Sciatic nerve (tissue), 2 donors: ENCODE measurements around the gene ARHGEF16. TPM values are rescaled to one million over a fixed set of nuclear protein-coding genes. Genes with fewer than 3 reads are reported as not detected.
A peak's percentile ranks its signal among the peaks of the same experiment; 100 is the strongest.

Source experiments
- ATAC-seq: fragments of 200-7000 bp; cut with Tn5 transposase; one replicate; pipeline ENCODE4 v1.9.1; 2020; ENCODE audit warnings: mild to moderate bottlenecking, moderate library complexity
- DNase-seq: peaks from one replicate; pipeline ENCODE4 v3.0.0-alpha.2; 2020; ENCODE audit warnings: low spot score
- intact Hi-C: fragments of 100-400 bp; cut with DNase I; formaldehyde crosslinking; loops from one replicate; pipeline ENCODE4 v1.14.2; 2022
- total RNA-seq: library from RNA; stranded (reverse); fragmentation: NEBNext Ultra II Directional; extraction: Animal tissue kit (Norgen Biotek cat#: 25700); gene quantifications from one replicate; pipeline ENCODE4 v1.2.1, GENCODE V29; 2021
- donor health status: DM: no; HTN: no; CAD: no.
- donor health status: DM: no; HTN: no; CAD: no.

The ARHGEF16 gene
- total RNA-seq, 1 donor from 2014 or later: 20.6 TPM

DNA sequence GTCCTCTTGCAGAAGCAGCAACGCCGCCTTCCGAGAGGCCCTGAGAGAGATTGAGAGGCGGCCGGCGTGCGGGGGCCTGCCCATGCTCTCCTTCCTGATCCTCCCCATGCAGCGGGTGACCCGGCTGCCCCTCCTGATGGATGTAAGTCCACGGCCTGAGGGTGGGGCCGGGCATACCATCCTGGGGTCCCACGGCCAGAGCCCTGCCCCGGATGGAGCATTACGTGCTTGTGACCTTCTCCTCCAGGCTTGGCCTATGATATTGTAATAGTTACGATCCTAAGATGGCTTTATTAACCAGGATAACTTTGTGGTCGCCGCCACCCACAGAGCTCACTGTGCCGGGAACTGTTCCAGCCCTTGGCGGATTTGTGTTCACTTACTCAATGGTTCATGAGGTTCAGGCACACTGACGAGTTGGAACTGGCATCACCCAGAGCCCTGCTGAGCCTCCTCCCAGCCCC lies 18.9 kb downstream of the ARHGEF16 start:
- peak; percentile 52 for ATAC-seq
- DNase-seq: no peak
- intact Hi-C loops: no loop called here

DNA sequence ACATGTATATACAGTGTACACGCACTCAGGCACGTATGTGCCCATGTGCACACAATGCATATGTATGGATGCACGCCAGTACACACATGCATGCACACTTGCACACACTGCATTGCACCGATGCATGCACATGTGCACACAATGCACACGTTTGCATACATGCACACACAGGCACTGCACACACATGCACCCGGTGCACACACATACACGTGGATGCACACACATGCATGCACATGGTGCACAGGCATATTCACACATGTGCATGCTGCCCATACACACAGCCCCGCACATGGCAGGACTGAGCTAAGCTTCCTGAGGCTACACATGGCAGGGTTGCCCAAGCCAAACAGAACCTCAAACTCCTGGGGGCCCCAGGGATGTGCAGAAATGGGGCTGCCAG lies 19.6 kb downstream of the ARHGEF16 start:
- intact Hi-C loops: no loop called here
- ATAC-seq (no peak), DNase-seq (no peak)

GRCh38 chr1:3474421-3474820 lies 20.0 kb downstream of the ARHGEF16 start:
- intact Hi-C loops: no loop called here

DNA sequence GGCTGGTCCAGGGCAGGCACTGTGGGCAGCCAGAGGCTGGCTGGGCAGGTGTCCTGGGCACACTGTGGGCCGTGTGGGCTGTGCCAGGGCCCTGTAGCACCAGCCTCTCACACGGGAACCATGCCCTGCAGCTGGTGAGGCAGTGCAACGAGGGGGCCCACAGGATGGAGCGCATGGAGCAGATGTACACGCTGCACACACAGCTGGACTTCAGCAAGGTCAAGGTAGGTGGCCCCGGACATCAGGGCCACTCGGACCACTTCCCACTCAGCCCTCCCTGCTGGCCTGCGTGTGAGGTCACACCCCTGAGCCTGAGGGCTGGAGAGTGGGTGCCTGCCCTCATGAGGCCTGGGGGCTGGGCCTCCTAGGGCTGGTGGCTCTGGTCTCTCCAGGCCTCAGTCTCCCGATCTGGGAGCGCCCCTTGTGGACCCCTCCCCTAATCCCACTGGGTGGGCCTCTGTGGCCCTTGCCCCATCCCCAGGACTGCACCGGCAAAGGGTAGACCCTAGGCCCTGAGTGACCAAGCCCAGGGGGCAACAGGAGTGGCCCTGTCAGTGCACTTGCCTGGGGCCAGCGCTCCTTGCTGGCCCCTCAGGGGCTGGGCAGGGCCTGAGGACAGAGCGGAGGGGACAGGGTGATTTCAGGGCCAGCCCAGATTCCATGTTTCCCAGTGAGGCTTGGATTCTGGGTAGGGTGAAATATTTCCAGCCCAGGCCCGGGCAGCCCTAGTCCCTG lies 21.5 kb downstream of the ARHGEF16 start:
- no peak for ATAC-seq

More at GRCh38 chr1:3474421-3474820, 20.0 kb downstream of the ARHGEF16 start:
- ATAC-seq (no peak), DNase-seq (no peak)

GRCh38 chr1:3476666-3477065 lies 22.2 kb downstream of the ARHGEF16 start:
- no peak for DNase-seq
- no peak for ATAC-seq
- intact Hi-C loops: no loop called here

More for the DNA sequence above, 21.5 kb downstream of the ARHGEF16 start:
- intact Hi-C loops: no loop called here
- no peak for DNase-seq

GRCh38 chr1:3477241-3477995 lies 23.0 kb downstream of the ARHGEF16 start:
- intact Hi-C loops: no loop called here
- DNase-seq (no peak), ATAC-seq (no peak)

GRCh38 chr1:3478187-3478586 lies 23.7 kb downstream of the ARHGEF16 start:
- intact Hi-C loops: no loop called here
- ATAC-seq: no peak
- DNase-seq: no peak

DNA sequence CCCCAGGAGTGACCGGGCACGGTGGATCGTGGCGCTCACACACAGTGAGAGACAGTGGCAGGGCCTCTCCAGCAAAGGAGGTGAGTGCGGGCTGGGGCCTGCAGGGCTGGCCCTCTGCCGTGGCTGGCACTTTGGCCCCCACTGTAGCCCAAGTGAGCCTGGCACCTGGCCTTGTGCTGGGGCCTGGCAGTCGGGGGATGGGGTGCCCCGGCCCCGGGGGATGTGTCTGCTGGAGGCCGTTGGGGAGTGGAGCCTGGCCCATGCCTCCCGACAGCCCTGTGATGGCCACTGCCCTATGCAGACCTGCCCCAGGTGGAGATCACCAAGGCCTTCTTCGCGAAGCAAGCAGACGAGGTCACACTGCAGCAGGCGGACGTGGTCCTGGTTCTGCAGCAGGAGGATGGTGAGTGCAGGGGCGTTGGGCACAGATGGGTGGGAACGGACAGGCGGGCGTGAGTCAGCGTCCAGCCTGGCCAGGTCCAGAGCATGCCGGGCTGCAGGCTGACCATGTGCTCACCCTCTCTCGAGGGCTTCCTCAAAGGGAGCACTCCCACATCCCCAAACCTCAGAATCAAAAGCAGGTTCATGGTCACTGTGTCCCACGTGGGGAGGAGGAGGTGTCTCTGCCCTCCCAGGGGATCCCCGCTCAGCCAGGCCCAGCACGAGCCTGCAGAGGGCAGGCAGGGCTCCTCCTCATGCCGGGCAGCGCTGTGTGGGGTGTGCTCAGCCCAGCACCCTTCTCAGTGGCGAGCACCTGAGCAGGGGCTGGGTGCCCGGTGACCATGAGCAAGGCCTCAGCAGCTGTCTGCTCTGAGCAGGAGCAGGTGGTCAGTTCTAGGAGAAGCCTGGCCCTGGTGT lies 25.3 kb downstream of the ARHGEF16 start:
- no peak for ATAC-seq
- intact Hi-C loops: no loop called here
- no peak for DNase-seq

GRCh38 chr1:3480369-3480719 lies 25.9 kb downstream of the ARHGEF16 start:
- no peak for DNase-seq
- intact Hi-C loops: no loop called here
- no peak for ATAC-seq

DNA sequence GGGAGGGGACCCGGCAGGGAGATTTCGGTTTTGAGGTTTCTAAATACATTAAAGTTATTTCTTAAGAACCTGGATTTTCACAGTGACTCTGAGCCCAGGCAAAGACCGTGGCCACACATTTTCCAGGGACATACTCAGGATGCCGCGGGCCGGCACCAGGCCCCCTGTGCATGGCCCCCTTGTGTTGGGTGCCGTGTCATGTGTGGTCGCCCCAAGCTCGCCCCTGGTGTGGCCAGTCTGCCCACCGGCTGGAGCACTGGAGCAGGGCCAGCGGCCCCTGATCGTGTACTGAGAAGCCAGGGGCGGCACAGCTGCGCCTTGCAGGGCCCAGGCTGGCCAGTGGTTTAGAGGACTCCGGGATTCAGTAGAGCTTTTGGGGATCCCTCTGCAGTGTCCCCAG lies 26.6 kb downstream of the ARHGEF16 start:
- no peak for DNase-seq
- intact Hi-C loops: no loop called here
- no peak for ATAC-seq

GRCh38 chr1:3481836-3482375 lies 27.4 kb downstream of the ARHGEF16 start:
- intact Hi-C loops: no loop called here
- no peak for ATAC-seq

GRCh38 chr1:3482378-3482849 lies 27.9 kb downstream of the ARHGEF16 start:
- intact Hi-C loops: no loop called here
- ATAC-seq: no peak
- no peak for DNase-seq

More at GRCh38 chr1:3481836-3482375, 27.4 kb downstream of the ARHGEF16 start:
- no peak for DNase-seq

DNA sequence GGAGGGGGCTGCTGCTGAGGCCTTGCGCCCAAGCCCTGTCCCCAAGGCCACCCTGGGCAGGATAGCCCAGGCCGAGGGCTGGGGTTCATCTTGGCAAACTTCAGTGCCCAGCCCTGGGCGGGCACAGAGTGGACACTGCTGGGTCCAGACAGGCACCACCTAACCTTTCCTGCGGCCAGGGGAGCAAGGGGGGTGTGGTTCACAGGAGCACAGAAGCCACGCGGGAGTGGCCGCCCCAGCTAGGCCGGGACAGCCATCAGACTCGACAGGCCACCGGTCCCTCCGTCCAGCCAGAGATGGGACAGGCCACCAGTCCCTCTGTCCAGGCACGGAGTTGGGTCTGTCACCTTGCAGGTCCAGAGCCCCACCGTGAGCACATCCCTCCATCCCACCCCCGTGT lies 28.9 kb downstream of the ARHGEF16 start:
- no peak for DNase-seq
- intact Hi-C loops: no loop called here
- ATAC-seq: peak; percentile 5

DNA sequence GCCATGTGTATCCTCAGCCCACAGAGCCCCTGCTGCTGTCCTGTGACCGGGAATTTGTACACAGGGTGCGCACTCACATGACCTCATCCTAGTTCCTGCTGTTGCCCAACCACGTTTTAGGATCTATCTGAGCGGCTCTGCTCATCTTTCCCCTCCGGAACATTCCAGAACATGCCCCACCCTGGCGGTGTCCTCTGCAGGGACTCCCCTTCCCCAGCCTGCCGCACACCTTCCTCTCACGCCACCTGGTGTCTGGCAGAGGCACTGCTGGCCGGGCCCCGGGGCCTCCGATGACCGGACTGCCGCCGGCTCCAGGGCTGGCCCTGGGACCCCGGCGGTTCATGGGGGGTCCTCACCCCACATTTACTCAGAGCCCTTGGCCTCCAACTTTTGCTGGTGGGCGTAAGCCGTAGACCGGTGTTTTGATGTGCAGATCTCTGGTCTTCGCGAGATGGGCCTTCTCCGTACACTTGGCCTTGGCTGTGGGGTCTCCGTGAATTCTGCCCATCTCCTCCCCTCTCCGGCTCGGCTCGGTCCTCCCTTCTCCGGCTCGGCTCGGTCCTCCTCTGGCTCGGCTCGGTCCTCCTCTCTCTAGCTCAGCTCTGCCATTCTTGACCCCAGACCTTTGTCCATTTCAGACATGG lies 29.5 kb downstream of the ARHGEF16 start:
- peak; percentile 32 for ATAC-seq

GRCh38 chr1:3485016-3485415 lies 30.6 kb downstream of the ARHGEF16 start:
- no peak for ATAC-seq
- intact Hi-C loops: no loop called here
- DNase-seq: no peak

More for the DNA sequence above, 29.5 kb downstream of the ARHGEF16 start:
- DNase-seq: no peak
- intact Hi-C loops: no loop called here

DNA sequence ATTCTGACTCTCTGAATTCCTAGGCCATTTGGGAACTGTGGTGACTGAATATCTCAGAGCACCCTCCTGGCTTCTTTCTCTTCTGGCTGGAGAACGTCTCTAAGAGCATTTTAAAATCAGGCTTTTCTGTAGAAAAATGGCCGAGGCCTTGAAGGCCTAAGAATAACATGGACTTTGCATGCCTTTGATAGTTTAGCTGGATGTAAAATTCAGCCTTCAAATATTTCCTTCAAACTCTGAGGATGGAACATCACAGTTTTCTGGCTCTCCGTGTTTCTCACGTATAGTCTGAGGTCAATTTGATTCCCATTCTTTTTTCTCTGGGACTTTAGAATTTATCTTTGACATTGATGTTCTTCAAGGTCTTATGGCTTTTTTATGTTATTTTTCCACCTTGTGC lies 34.0 kb downstream of the ARHGEF16 start:
- no peak for DNase-seq
- intact Hi-C loops: no loop called here
- no peak for ATAC-seq

DNA sequence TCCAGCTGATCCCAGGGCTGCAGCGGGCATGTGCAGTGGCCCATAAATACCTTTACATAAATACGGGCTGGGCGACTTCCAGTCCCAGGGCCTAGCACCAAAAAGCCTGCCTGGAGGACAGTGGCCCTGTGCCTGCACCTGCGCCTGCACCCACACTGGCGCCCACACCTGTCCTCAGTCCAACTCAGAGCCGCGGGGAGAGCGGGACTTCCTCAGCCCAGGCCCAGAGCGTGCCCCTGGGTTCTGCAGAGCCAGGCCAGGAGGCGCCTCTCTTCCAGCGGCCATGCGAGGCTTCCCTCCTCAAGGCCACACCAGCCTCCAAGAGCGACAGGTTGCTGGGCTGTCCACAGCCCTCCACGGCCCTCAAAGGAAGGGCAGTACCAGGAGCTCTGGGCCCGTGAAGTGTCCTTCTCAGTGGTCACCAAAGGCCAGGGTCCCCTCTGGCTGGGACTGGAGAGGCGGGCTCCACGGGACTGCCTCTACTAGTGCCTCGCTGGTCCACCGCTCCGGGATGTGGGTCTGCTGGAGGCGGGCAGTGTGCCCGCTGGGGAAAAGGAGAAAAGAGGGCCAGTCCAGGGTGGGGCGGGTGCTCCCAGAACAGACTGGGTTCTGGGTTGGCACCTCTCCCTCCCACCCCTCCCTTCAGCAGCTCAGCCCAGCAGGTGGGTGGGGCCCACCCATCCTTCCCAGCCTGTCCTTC lies 35.7 kb downstream of the ARHGEF16 start:
- ATAC-seq (no peak), DNase-seq (no peak)
- intact Hi-C loops: loop anchor here (5.0 to 10.0 kb wide), 2 partner anchors 75 to 127 kb away; no protein-coding TSS in a partner anchor
